ENCODE data around the gene MPO.

The MPO gene

DNA sequence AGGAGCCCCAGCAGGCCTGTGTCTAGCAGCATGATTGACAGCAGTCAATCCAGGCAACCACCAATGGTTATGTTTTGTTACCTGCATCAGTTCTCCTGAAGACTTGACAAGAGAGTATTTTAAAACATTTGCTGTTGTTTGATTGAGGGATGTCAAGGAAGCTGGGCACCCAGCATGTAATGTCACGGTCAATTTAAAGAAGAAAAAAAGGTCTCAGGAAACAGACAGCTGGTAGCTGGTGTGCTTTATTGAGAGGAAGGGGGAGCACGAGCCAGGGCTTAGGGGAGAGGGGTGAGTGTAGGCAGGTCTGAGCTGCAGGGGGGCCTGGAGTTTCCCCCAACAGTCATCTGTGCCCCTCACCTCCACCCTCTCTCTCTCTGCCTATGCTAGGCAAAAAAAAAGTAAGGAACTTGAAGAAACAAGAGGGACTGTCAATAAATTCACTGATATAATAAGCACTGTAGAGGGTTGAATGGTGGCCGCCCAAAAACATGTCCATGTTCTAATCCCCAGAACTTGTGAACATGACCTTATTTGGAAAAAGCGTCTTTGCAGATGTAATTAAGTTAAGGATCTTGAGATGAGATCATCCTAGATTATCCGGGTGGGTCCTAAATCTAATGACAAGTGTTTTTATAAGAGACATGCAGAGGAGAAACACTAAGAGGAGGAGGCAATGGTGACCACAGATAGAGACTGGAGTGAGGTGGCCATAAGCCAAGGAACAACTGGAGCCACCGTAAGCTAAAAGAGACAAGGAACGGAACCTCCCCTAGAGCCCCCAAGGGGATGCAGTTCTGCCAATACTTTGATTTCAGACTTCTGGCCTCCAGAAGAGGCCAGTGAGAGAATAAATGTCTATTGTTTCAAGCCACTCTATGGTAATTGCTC, 33.3 kb upstream of the MPO start:
- H3K4me3 ChIP-seq, result no peak overlapping the region
- TF ChIP-seq, protein P1, sequence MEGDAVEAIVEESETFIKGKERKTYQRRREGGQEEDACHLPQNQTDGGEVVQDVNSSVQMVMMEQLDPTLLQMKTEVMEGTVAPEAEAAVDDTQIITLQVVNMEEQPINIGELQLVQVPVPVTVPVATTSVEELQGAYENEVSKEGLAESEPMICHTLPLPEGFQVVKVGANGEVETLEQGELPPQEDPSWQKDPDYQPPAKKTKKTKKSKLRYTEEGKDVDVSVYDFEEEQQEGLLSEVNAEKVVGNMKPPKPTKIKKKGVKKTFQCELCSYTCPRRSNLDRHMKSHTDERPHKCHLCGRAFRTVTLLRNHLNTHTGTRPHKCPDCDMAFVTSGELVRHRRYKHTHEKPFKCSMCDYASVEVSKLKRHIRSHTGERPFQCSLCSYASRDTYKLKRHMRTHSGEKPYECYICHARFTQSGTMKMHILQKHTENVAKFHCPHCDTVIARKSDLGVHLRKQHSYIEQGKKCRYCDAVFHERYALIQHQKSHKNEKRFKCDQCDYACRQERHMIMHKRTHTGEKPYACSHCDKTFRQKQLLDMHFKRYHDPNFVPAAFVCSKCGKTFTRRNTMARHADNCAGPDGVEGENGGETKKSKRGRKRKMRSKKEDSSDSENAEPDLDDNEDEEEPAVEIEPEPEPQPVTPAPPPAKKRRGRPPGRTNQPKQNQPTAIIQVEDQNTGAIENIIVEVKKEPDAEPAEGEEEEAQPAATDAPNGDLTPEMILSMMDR (IDR thresholded peaks at IDR 0.05), result no peak
- no peak overlapping the region for H3K27ac ChIP-seq
- DNase-seq (ENCODE audit: low spot score), result no peak

DNA sequence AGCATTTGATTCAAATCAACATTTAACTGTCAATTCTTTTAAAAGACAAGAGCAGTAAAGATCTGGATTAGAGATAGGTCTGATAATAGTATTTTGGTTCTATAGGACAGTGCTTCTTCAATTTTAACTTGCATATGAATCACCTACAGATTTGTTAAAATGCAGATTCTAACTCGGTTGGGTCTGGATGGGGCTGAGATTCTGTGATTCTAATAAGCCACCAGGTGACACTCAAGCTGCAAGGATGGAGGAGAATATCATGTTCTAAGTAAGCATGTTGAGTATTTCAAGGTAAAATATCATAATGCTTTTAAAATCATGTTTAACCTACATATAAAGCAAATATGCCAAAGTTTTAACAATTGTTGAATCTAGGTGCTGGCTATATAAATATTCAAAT, 32.1 kb upstream of the MPO start:
- DNase-seq (ENCODE audit: low spot score), result no peak
- Histone ChIP-seq H3K4me3 (no peak overlapping the region), H3K27ac (no peak overlapping the region)
- TF ChIP-seq, protein P1 (IDR thresholded peaks at IDR 0.05), result no peak

DNA sequence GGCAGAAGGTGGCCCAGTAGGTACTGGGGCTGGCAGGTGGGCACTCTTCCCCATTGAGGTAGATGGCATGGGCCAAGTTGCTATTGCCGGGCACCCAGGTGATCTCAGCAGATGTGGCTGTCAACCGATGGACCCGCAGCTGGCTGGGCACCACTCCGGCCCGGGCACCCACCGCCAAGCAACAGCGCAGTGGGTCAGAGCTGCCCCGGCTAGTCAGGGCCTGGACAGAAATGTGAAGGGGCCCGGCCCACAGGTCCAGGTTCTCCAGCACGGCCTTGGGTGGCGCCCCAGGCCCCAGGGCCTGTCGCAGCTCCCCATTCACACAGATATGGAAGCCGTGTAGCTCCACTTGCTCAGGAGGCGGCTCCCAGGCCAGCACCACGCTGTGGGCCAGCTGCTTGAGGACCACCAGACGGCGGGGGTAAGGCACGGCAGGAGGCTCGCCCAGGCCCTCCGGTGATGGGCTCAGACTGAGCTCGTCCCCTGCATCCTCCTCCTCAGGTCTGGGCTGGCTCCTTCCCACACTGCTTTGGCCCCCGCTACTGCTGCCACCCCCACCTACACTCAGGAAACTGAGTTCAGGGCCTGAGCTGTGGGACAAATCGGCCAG, 31.4 kb upstream of the MPO start:
- TF ChIP-seq, protein P1 (IDR thresholded peaks at IDR 0.05), result no peak
- Histone ChIP-seq H3K4me3 (no peak overlapping the region), H3K27ac (no peak overlapping the region)
- peak; percentile 64 for DNase-seq (ENCODE audit: low spot score)

DNA sequence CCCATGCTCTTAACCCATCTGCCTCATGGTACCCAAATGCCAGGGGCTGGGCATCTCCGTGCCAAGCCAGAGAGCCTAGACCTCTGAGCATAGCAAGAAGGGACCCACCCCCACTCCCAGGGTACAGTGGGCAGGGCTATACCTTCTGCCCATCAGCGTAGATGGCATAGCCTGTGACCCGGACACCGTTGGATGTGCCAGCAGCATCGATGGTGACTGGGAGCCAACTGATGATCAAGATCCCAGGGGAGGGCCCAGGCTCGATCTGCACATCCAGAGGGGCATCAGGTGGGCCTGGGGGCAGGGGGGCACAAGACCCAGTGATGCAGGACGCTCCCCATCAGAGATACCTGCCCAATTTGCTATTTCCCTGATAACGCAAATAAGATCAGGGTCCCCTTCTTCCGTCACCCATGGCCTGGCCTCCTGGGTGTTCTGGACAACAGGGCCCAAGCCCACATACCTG, 30.7 kb upstream of the MPO start:
- peak; percentile 55 for DNase-seq (ENCODE audit: low spot score)
- TF ChIP-seq, protein P1 (IDR thresholded peaks at IDR 0.05), result no peak
- H3K27ac ChIP-seq, result no peak overlapping the region
- no peak overlapping the region for H3K4me3 ChIP-seq

DNA sequence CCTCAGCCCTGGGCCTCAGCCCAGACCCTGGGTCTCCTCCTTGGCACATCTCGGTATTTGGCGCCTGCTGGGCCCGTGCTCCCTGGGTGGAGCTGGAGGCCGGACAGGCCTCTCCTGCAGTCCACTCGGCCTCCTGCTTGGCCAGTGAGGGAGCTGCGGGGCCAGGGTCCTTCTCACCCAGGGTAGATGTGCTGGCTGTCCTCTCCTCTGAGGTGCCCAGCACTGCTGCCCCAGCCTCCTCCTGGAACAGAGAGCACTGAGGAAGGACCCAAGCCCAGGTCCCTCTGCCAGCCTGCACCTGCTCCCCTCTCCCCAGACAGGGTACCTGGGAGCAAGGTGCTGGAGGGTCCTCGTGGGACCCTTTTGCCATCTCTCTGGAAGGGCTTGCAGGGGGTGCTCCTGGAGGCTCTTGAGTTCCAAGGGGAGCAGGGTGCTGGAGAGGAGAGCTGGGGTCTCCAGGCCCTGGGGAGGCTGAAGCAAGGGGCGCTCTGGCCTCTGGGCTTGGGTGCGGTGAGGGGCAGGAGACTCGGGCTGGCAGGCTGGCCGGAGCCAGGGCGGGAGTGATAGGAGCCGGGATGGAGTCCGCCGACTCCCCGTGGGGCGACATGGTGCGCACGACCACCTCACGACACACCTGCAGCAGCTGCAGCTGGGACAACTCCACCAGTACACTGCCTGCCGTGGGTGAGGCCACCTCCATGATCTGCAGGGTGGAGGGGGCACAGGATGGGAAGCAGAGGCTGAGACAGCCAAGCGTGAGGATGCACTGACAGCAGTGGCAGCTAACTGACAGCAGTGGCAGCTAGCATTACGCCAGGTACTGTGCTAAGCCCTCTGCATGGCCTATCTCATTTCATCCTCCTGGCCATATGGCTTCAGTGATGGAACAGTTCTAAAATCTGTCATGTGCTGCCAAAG, 30.0 kb upstream of the MPO start:
- peak; percentile 64 for DNase-seq (ENCODE audit: low spot score)
- no peak overlapping the region for H3K27ac ChIP-seq
- TF ChIP-seq, protein P1 (IDR thresholded peaks at IDR 0.05), result no peak
- no peak overlapping the region for H3K4me3 ChIP-seq

DNA sequence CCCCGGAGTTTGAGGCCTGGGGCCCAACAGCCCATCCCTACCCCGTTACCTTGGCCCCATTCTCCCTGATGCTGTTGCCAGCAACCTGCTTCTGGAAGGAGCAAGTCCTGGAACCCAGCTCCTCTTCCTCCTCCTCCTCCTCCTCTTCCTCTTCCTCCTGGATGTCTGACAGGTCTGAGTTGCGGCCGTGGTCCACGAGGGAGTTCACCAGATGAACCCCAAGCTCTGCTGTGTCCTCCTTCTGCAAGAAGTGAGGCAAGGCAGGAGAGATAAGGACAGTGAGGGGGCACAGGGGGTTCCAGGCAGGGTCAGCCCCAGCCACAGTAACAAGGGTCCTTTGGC, 29.2 kb upstream of the MPO start:
- TF ChIP-seq, protein P1 (IDR thresholded peaks at IDR 0.05), result no peak
- no peak overlapping the region for H3K27ac ChIP-seq
- H3K4me3 ChIP-seq, result no peak overlapping the region
- DNase-seq (ENCODE audit: low spot score), result no peak

All from coronary artery (tissue), 2 donors.